Measurements from ENCODE around the gene NRCAM.

DNA sequence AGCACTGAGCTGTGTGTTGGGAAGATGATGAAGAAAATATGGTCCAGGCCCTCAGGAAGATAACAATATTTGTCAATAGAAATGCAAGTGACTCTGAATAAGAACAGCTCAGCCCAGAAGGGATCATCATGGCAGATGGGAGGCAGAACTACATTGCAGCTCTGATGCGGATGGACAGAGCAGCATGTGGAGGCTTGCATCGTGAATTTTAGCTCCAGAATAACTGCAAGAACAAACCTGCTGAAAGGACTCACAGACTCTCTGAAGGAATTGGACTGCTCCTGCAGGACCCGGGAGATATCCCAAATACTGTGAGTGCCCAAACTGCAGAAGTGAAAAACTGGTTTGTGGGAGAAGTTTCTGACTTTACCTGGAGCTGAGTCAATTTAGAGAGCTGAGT lies 245.4 kb downstream of the NRCAM start:
- TF ChIP-seq, protein P1, sequence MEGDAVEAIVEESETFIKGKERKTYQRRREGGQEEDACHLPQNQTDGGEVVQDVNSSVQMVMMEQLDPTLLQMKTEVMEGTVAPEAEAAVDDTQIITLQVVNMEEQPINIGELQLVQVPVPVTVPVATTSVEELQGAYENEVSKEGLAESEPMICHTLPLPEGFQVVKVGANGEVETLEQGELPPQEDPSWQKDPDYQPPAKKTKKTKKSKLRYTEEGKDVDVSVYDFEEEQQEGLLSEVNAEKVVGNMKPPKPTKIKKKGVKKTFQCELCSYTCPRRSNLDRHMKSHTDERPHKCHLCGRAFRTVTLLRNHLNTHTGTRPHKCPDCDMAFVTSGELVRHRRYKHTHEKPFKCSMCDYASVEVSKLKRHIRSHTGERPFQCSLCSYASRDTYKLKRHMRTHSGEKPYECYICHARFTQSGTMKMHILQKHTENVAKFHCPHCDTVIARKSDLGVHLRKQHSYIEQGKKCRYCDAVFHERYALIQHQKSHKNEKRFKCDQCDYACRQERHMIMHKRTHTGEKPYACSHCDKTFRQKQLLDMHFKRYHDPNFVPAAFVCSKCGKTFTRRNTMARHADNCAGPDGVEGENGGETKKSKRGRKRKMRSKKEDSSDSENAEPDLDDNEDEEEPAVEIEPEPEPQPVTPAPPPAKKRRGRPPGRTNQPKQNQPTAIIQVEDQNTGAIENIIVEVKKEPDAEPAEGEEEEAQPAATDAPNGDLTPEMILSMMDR (IDR thresholded peaks at IDR 0.05): no peak
- no peak for TF ChIP-seq POLR2A (IDR thresholded peaks at IDR 0.05)
